ENCODE measurements around the gene ERCC6L2.

The ERCC6L2 gene

DNA sequence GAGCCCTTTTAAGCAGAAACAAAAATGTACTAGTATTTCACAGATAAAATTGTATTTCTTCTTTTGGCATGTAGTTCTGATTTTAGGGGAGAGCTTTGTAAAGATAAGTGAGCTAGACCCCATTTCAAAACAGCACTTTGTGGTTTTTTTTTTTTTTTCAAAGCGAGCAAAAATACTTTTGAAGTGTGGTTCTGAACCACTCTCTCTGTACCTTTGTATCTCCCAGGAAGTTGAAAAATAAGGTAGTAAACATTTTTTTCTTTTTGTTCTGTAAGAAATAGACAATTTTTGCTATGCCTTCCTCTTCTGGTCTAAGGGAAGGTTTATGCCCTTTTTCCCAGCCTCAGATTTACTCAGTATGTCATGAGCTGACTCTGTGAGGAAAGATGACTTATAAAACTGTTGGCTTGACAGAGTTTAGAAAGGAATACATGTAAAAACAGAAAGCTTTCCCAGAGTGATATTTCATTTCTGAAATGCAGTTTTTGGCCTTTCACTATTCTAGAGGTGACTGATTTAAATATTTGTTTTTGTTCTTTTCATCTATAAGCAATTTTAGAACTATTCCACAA is 12.5 kb downstream of the ERCC6L2 start:
- Histone ChIP-seq H3K4me3 (ENCODE audit: extremely low read depth, insufficient read depth, low read length, poor library complexity, severe bottlenecking) (no peak overlapping the region), H3K27ac (ENCODE audit: low read depth, low read length, severe bottlenecking) (no peak overlapping the region), H3K4me1 (ENCODE audit: control insufficient read depth, insufficient read depth, low read length, poor library complexity, severe bottlenecking) (no peaks in the 10 kb centered on the region), H3K9me3 (ENCODE audit: control insufficient read depth, low read length) (no peaks in the 10 kb centered on the region), H3K36me3 (ENCODE audit: control insufficient read depth, insufficient read depth, low read length) (peaks cover 32% of the 10 kb centered on the region)
- no CpG with 5 or more reads among the region's 1 CpG for WGBS, 2 experiments (ENCODE audit: insufficient coverage in 2 of 2)

DNA sequence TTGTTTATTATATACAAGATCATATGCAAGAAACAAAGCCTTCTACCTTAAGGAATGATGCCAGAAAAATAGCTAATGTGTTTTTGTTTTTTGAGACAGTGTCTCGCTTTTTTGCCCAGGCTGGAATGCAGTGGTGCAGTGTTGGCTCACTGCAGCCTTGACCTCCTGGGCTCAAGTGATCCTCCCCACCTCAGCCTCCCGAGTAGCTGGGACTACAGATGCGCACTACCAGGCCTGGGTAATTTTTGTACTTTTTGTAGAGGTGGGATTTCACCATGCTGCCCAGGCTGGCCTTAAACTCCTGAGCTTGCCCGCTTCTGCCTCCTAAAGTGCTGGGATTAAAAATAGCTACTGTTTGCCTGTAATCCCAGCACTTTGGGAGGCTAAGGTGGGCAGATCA is 15.1 kb downstream of the ERCC6L2 start:
- no peak overlapping the region for H3K27ac ChIP-seq (ENCODE audit: low read depth, low read length, severe bottlenecking)
- no peaks in the 10 kb centered on the region for H3K4me1 ChIP-seq (ENCODE audit: control insufficient read depth, insufficient read depth, low read length, poor library complexity, severe bottlenecking)
- WGBS, 2 experiments (ENCODE audit: insufficient coverage in 2 of 2): 94 to 100% methylated on average over 2 to 3 of the region's 4 CpGs
- H3K9me3 ChIP-seq (ENCODE audit: control insufficient read depth, low read length): no peaks in the 10 kb centered on the region
- H3K36me3 ChIP-seq (ENCODE audit: control insufficient read depth, insufficient read depth, low read length): peaks cover 10% of the 10 kb centered on the region
- no peak overlapping the region for H3K4me3 ChIP-seq (ENCODE audit: extremely low read depth, insufficient read depth, low read length, poor library complexity, severe bottlenecking)

DNA sequence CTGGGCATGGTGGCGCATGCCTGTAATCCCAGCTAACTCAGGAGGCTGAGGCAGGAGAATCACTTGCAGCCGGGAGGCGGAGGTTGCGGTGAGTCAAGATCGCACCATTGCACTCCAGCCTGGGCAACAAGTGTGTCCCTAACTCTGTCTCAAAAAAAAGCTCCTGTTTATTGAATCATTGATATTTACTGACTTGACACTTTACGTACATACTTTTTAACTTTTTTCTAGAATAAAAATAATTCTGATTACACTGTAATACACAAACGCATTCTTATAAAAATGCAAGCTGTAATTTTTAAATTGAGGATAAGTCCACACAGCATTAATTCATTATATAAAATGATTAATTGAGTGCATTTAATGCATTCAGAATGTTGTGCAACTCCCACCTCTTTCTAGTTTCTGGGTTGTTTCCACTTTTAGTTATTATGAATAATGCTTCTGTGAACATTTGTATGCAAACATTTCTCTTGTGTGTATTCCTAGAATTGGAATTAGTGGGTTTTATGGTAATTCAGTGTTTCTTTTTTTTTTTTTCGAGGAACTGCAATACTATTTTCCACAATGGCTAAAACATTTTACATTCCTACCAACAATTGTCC is 15.7 kb downstream of the ERCC6L2 start:
- H3K4me3 ChIP-seq (ENCODE audit: extremely low read depth, insufficient read depth, low read length, poor library complexity, severe bottlenecking): no peak overlapping the region
- H3K27ac ChIP-seq (ENCODE audit: low read depth, low read length, severe bottlenecking): no peak overlapping the region
- peaks cover 6% of the 10 kb centered on the region for H3K36me3 ChIP-seq (ENCODE audit: control insufficient read depth, insufficient read depth, low read length)
- WGBS, 2 experiments (ENCODE audit: insufficient coverage in 2 of 2): 78 to 98% methylated on average over 5 of the region's 8 CpGs
- H3K4me1 ChIP-seq (ENCODE audit: control insufficient read depth, insufficient read depth, low read length, poor library complexity, severe bottlenecking): no peaks in the 10 kb centered on the region
- H3K9me3 ChIP-seq (ENCODE audit: control insufficient read depth, low read length): no peaks in the 10 kb centered on the region

DNA sequence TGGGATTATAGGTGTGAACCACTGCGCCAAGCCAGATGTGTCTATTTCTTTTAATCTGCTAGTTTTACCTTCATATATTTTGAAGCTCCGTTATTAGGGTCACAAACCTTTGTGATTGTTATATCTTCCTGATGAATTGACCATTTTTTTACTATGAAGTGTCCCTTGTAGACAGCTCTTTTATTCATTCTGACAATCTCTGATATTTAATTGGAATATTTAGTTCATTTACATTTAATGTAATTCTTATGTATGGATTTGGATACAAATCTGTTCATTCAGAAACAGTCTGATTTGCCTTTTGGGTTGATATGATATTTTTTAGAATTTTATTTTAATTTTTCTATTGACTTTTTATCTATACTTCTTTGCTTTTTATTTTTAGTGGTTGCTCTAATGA is 17.2 kb downstream of the ERCC6L2 start:
- no peak overlapping the region for H3K27ac ChIP-seq (ENCODE audit: low read depth, low read length, severe bottlenecking)
- no CpG with 5 or more reads among the region's 2 CpGs for WGBS, 2 experiments (ENCODE audit: insufficient coverage in 2 of 2)
- no peaks in the 10 kb centered on the region for H3K4me1 ChIP-seq (ENCODE audit: control insufficient read depth, insufficient read depth, low read length, poor library complexity, severe bottlenecking)
- H3K36me3 ChIP-seq (ENCODE audit: control insufficient read depth, insufficient read depth, low read length): peaks cover 3% of the 10 kb centered on the region
- no peaks in the 10 kb centered on the region for H3K9me3 ChIP-seq (ENCODE audit: control insufficient read depth, low read length)
- no peak overlapping the region for H3K4me3 ChIP-seq (ENCODE audit: extremely low read depth, insufficient read depth, low read length, poor library complexity, severe bottlenecking)

DNA sequence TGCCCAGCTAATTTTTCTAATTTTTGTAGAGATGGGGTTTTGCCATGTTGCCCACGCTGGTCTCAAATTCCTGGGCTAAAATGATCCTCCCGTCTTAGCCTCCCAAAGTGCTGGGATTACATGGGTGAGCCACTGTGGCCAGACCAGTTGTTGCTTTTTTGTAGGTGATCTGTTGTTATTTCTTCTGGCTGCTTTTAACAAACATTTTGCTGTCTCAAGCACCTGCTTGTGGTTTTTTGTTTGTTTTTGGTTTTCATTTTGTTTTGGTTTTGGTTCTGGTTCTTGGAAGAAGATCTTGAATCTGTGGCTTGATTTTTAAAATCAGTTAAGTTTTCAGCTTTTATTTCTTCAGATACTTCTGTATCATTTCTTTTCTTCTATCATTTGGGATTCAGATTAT is 21.1 kb downstream of the ERCC6L2 start:
- WGBS, 2 experiments (ENCODE audit: insufficient coverage in 2 of 2): 94 to 100% methylated on average over 2 of the region's 2 CpGs
- no peak overlapping the region for H3K27ac ChIP-seq (ENCODE audit: low read depth, low read length, severe bottlenecking)

DNA sequence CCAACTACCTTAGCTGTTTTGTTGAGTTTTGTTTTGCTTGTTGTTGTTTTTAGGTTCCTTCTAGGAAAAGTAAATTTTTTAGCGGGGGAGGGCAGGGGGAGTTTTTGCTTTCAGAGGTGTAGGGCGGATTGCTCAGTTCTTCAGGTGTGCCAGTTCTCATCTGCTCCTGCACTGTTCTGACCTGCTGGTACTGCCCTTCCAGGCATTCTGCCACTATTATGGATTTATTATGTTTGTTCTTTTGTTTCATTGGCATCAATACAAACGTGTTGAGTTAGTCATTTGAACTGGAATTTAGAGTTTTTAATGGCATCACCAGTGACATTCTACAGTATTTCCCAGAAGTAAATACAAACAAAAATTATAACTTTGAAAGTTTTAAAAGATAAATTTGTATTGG is 26.0 kb downstream of the ERCC6L2 start:
- Histone ChIP-seq H3K9me3 (ENCODE audit: control insufficient read depth, low read length) (no peaks in the 10 kb centered on the region), H3K36me3 (ENCODE audit: control insufficient read depth, insufficient read depth, low read length) (no peaks in the 10 kb centered on the region), H3K4me1 (ENCODE audit: control insufficient read depth, insufficient read depth, low read length, poor library complexity, severe bottlenecking) (no peaks in the 10 kb centered on the region), H3K4me3 (ENCODE audit: extremely low read depth, insufficient read depth, low read length, poor library complexity, severe bottlenecking) (no peak overlapping the region), H3K27ac (ENCODE audit: low read depth, low read length, severe bottlenecking) (no peak overlapping the region)
- 83 to 90% methylated on average over 1 to 2 of the region's 3 CpGs for WGBS, 2 experiments (ENCODE audit: insufficient coverage in 2 of 2)

More for the DNA sequence above, 21.1 kb downstream of the ERCC6L2 start:
- Histone ChIP-seq H3K4me3 (ENCODE audit: extremely low read depth, insufficient read depth, low read length, poor library complexity, severe bottlenecking) (no peak overlapping the region), H3K36me3 (ENCODE audit: control insufficient read depth, insufficient read depth, low read length) (no peaks in the 10 kb centered on the region), H3K9me3 (ENCODE audit: control insufficient read depth, low read length) (no peaks in the 10 kb centered on the region), H3K4me1 (ENCODE audit: control insufficient read depth, insufficient read depth, low read length, poor library complexity, severe bottlenecking) (no peaks in the 10 kb centered on the region)

DNA sequence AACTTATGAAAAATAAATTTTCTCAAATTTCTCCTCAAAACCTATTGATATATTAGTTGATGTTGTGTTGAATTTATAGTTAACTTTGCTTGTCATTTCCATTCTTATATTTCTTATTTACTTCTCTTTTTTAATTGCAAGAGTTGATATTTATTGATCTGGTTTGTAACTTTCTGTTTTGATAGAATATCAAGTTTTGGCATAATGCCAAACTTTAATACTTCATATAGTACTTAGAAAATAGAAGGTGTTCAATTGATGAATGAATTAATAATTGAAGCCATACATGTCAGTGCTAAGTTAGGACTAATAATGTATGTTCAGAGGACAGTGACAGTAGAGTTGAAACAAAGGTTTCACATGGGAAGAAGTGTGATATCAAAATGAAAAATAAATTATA is 27.9 kb downstream of the ERCC6L2 start:
- no peaks in the 10 kb centered on the region for H3K4me1 ChIP-seq (ENCODE audit: control insufficient read depth, insufficient read depth, low read length, poor library complexity, severe bottlenecking)
- H3K4me3 ChIP-seq (ENCODE audit: extremely low read depth, insufficient read depth, low read length, poor library complexity, severe bottlenecking): no peak overlapping the region
- no peaks in the 10 kb centered on the region for H3K9me3 ChIP-seq (ENCODE audit: control insufficient read depth, low read length)
- H3K36me3 ChIP-seq (ENCODE audit: control insufficient read depth, insufficient read depth, low read length): no peaks in the 10 kb centered on the region
- H3K27ac ChIP-seq (ENCODE audit: low read depth, low read length, severe bottlenecking): no peak overlapping the region

DNA sequence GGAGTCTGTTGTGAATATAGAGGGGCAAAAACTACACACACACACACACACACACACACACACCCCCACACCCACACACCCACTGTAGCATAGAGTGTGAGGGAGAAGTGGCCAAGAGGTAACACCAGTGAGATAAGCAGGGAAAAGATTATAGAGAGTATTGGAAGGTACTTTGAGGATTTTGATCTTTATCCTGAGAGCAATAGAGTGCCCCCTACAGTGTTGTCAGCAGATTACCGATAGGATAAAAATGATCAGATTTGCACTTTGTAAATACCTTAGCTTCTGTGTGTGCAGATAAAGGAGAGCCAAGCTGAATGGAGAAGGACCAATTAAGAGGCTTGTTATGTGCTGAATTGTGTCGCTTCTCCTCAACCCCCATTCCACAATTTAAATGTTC is 32.3 kb downstream of the ERCC6L2 start:
- Histone ChIP-seq H3K36me3 (ENCODE audit: control insufficient read depth, insufficient read depth, low read length) (peaks cover 4% of the 10 kb centered on the region), H3K27ac (ENCODE audit: low read depth, low read length, severe bottlenecking) (no peak overlapping the region), H3K4me3 (ENCODE audit: extremely low read depth, insufficient read depth, low read length, poor library complexity, severe bottlenecking) (no peak overlapping the region), H3K4me1 (ENCODE audit: control insufficient read depth, insufficient read depth, low read length, poor library complexity, severe bottlenecking) (no peaks in the 10 kb centered on the region), H3K9me3 (ENCODE audit: control insufficient read depth, low read length) (no peaks in the 10 kb centered on the region)
- no CpG with 5 or more reads among the region's 2 CpGs for whole genome bisulfite sequencing, 2 experiments (ENCODE audit: insufficient coverage in 2 of 2)

DNA sequence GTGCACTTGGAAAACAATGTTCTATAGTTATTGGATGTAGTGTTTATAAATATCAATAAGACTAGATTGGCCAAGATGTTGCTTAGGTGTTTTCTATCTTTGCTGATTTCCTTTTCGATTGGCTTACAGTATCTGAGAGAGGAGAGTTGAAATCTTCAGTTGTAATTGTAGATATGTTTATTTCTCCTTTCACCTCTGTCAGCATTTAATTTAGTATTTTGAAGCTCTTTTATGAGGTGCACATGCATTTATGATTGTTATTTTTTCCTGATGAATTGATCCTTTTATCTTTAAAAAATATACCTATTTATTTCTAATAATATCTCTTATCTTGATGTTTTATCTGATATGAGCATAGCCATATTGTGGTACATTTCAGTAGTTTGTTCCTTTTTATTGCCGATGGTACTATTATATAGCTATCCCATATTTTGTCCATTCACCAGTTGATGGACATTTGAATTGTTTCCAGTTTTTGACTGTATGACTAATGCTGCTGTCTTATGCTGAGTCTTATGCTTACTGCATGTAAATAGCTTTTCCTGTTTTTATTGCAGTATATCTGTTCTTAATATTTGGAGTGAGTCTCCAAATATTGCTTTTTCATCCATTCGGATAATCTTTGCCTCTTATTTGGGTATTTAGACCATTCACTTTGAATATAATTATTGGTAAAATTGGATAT is 34.7 kb downstream of the ERCC6L2 start:
- H3K4me3 ChIP-seq (ENCODE audit: extremely low read depth, insufficient read depth, low read length, poor library complexity, severe bottlenecking): no peak overlapping the region
- no peaks in the 10 kb centered on the region for H3K4me1 ChIP-seq (ENCODE audit: control insufficient read depth, insufficient read depth, low read length, poor library complexity, severe bottlenecking)
- WGBS, 2 experiments (ENCODE audit: insufficient coverage in 2 of 2): 100% methylated on average over 1 of the region's 3 CpGs; no CpG with 5 or more reads in 1 of the 2 experiments

DNA sequence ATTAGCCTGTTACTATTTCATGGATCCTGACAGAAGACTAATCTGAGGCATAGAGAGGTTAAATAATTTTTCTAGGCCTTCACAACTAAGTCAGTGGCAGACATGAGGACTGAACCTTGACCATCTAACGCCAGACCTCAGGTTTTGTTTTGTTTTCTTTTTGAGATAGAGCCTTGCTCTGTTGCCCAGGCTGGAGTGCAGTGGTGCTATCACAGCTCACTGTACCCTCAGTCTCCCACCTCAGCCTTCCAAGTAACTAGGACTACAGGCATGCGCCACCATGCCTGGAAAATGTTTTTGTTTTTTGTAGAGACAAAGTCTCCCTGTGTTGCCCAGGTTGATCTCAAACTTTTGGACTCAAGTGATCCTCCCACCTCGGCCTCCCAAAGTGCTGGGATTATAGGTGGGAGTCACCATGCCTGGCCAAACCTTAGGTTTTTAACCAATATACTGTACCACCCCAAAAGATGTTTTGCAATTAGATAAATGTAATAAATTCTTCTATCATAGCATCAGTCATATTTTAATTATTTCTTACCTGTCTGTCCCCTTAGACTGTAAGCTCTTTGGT is 35.4 kb downstream of the ERCC6L2 start:
- no peak overlapping the region for H3K27ac ChIP-seq (ENCODE audit: low read depth, low read length, severe bottlenecking)
- H3K4me1 ChIP-seq (ENCODE audit: control insufficient read depth, insufficient read depth, low read length, poor library complexity, severe bottlenecking): no peaks in the 10 kb centered on the region
- 94 to 100% methylated on average over 1 to 2 of the region's 3 CpGs for WGBS, 2 experiments (ENCODE audit: insufficient coverage in 2 of 2)
- peaks cover 9% of the 10 kb centered on the region for H3K36me3 ChIP-seq (ENCODE audit: control insufficient read depth, insufficient read depth, low read length)
- H3K4me3 ChIP-seq (ENCODE audit: extremely low read depth, insufficient read depth, low read length, poor library complexity, severe bottlenecking): no peak overlapping the region
- H3K9me3 ChIP-seq (ENCODE audit: control insufficient read depth, low read length): no peaks in the 10 kb centered on the region

More for the DNA sequence above, 34.7 kb downstream of the ERCC6L2 start:
- H3K27ac ChIP-seq (ENCODE audit: low read depth, low read length, severe bottlenecking): no peak overlapping the region
- no peaks in the 10 kb centered on the region for H3K9me3 ChIP-seq (ENCODE audit: control insufficient read depth, low read length)
- H3K36me3 ChIP-seq (ENCODE audit: control insufficient read depth, insufficient read depth, low read length): peaks cover 4% of the 10 kb centered on the region

DNA sequence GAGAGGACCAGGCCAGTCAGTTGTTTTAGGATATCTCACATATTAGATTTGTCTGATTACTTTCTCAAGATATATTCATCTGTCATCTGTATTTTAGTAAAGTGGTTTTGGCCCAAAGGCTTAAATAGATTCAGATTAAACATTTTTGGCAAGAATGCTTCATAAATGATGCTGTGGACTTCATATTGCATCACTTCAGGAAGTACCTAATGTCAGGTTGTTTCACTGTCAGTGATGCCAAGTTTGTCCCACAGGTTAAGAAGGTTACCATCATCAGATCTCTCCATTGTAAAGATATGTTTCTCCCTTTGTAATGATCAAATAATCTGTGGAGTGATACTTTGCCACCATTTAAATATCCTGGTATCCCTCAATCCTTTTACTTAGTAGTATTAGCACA is 37.3 kb downstream of the ERCC6L2 start:
- Histone ChIP-seq H3K36me3 (ENCODE audit: control insufficient read depth, insufficient read depth, low read length) (peaks cover 25% of the 10 kb centered on the region), H3K9me3 (ENCODE audit: control insufficient read depth, low read length) (no peaks in the 10 kb centered on the region), H3K27ac (ENCODE audit: low read depth, low read length, severe bottlenecking) (no peak overlapping the region)

More for the DNA sequence above, 37.3 kb downstream of the ERCC6L2 start:
- Histone ChIP-seq H3K4me1 (ENCODE audit: control insufficient read depth, insufficient read depth, low read length, poor library complexity, severe bottlenecking) (no peaks in the 10 kb centered on the region), H3K4me3 (ENCODE audit: extremely low read depth, insufficient read depth, low read length, poor library complexity, severe bottlenecking) (no peak overlapping the region)
